Astrocyte of the spinal cord (primary cell): ENCODE results near the gene CLDN20.
A peak's percentile ranks its signal among the peaks of the same experiment; 100 is the strongest.
"Not testable (repeated sequence)": the region's sequence is repeated elsewhere in the genome, so short reads cannot be mapped to it uniquely, and the experiment has no call there.

Source experiments
- DNase-seq: peaks from one replicate; pipeline ENCODE4 v3.0.0; 2011; ENCODE audit warnings: low read depth, low spot score
- H3K4me3 ChIP-seq: 2 replicates; pipeline ENCODE4 v1.5.1; 2011; ENCODE audit warnings: low read depth, mild to moderate bottlenecking, low read length, moderate library complexity
- in situ Hi-C: cut with HindIII; loops from 2 replicates; pipeline ENCODE4 v1.10.0; 2017; ENCODE audit warnings: low sequenced_read_pairs
- TF ChIP-seq, protein P1 (sequence below): IDR thresholded peaks from 2 replicates; pipeline ENCODE4 v1.5.1; 2012; ENCODE audit warnings: low read depth, mild to moderate bottlenecking, low read length, inconsistent platforms

The CLDN20 gene

DNA sequence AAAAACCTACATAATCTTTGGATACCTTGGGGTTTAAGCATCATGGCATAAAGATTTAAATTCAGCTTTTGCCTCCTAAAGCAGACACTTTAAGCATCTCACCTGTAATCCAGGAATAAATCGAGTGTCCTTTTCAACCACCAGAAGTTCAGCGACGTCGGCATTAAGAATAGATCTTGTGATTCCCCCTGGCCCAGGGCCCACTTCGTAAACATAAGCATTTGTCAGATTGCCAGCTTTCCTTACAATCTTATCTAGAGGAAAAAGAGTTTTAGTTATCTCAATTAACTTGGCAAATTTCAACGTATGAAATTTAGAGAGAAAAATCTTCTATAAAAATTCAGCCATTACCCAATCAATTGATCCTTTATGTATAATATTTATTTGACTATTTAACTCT lies 47.3 kb downstream of the CLDN20 start:
- TF ChIP-seq, protein P1, sequence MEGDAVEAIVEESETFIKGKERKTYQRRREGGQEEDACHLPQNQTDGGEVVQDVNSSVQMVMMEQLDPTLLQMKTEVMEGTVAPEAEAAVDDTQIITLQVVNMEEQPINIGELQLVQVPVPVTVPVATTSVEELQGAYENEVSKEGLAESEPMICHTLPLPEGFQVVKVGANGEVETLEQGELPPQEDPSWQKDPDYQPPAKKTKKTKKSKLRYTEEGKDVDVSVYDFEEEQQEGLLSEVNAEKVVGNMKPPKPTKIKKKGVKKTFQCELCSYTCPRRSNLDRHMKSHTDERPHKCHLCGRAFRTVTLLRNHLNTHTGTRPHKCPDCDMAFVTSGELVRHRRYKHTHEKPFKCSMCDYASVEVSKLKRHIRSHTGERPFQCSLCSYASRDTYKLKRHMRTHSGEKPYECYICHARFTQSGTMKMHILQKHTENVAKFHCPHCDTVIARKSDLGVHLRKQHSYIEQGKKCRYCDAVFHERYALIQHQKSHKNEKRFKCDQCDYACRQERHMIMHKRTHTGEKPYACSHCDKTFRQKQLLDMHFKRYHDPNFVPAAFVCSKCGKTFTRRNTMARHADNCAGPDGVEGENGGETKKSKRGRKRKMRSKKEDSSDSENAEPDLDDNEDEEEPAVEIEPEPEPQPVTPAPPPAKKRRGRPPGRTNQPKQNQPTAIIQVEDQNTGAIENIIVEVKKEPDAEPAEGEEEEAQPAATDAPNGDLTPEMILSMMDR = no peak
- no peak for DNase-seq
- in situ Hi-C loops = no loop called here
- no peak overlapping the region for H3K4me3 ChIP-seq

DNA sequence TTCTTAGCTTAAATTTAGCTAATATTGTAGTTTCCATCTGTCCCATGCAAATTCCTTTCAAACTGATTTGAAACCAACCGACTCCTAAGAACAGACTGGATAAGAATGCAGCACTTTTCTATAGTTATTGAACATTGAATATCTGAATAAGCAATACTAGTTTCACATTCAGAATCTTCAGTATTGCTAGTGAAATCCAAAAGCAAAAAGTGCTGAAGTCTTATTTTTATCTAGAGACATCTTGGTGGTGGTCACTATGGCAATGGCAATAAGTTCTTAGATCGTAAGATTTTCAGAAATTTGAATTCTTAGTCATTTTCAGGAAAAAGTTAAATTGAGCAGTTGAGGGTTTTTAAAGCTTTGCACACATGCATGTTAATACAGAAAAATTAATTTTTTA lies 47.8 kb downstream of the CLDN20 start:
- H3K4me3 ChIP-seq = no peak overlapping the region
- DNase-seq = no peak
- TF ChIP-seq, protein P1 = no peak
- in situ Hi-C loops = no loop called here

DNA sequence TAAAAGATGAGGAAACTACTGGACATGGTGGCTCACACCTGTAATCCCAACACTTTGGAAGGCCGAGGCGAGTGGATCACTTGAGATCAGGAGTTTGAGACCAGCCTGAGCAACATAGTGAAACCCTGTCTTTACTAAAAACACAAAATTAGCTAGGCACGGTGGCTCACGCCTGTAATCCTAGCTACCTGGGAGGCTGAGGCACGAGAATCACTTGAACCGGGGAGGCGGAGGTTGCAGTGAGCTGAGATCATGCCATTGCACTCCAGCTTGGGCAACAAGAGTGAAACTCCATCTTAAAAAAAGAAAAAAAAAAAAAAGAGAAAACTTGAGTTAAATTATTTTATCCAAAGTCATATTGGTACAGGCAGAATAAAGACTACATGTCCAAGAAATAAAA lies 49.1 kb downstream of the CLDN20 start:
- in situ Hi-C loops, H3K4me3 ChIP-seq, DNase-seq: not testable (repeated sequence)

DNA sequence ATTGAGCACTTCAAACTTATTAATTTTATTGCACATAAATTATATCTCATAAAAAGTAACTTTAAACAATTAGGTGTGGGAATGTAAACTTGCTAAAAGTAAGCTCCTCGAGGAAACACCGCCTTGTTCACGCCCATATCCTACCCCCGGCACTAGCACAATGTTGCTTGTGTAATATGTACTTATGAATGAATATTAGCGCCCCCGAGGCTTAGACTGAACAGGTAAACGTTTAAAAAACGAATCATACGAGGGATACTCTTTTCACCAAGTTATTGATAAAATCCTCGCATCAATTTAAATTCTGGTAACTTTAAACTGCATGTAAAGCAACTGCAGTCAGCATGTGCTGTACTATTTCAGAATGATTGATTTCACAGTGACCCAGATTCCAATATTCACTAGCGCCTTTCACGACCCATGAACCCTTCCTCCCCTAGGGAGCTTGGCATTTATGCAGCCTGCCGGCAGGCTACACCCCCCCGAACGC lies 49.8 kb downstream of the CLDN20 start:
- in situ Hi-C loops = no loop called here
- TF ChIP-seq, protein P1 = no peak
- peak; percentile 10 for DNase-seq

DNA sequence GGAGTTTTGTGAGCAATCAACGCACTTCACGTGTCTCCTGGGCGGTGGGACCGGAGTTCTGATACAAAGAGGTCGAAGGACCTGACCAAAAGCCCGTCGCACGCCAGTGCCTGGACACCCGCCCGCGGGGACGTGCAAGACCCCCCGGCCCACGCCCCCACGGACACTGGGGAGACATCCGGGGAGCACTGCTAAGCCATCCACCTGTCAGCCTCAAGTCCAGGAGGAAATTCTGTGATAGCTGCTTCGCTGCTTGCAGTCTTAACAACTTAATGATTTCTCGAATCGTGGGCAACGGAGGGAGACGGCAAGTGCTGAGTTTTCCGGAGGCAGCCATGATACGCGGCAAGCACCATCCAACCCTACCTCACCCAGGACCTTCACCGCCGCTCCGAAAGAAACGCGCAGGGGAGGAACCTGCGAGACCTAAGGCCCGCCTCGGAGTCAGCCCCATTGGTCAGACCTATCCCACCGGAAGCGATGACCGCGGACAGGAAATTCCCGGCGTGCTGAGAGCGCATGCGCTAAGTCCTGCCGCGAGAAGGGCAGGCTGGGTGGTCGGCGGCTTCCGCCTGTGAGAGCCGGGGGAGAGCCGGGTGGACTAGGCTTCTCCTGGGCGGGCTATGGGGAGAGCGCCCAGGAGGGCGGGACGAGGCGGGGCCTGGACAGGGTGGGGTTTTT lies 50.4 kb downstream of the CLDN20 start, which contains the start of gene TFB1M:
TSS of gene TFB1M (minus strand) at position 393 of the 681 bp plus-strand sequence. CDS start at position 337, 56 bp downstream.
- in situ Hi-C loops = no loop called here
- peak; percentile 99 for DNase-seq
- H3K4me3 ChIP-seq = peak within 1 kb of the TSS; percentile 95
- TF ChIP-seq, protein P1 = no peak

More for the DNA sequence above, 49.8 kb downstream of the CLDN20 start:
- peak overlapping the region; percentile 95 for H3K4me3 ChIP-seq

DNA sequence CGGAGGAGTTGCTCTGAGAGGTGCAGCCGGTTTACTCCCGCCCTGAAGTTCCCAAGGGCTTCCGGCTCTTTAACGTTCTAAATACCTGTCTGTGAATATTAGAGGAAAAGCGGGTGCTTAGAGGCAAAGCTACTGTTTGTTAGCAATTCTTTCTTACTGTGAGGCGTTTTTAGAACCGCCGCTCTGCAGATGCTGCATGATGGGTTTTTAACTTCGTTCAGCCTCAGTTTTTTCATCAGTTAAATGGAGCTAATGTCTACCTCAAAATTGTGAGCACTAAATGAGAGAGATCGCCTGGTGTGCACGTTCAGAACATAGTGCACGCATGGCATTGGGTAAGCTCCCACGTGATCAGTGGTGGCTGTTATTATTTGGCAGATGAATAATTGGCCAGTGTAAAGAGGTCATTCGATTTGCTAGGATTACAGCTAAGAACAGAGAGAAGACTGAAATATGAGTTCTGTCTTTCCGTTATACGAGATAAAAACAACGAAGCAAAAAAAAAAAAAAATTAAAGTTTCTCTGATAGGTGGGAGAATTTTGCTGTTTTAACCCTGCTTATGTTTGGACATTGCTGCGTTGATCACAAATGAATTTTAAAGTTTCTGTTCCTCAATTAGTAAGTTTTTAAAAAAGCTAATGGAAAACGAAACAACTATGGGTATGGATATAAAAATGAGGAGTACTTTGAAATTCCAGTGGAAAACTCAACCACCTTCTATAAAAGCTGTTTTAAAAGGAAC lies 51.1 kb downstream of the CLDN20 start:
- peak overlapping the region; percentile 95 for H3K4me3 ChIP-seq
- TF ChIP-seq, protein P1 = no peak
- no peak for DNase-seq
- in situ Hi-C loops = no loop called here

DNA sequence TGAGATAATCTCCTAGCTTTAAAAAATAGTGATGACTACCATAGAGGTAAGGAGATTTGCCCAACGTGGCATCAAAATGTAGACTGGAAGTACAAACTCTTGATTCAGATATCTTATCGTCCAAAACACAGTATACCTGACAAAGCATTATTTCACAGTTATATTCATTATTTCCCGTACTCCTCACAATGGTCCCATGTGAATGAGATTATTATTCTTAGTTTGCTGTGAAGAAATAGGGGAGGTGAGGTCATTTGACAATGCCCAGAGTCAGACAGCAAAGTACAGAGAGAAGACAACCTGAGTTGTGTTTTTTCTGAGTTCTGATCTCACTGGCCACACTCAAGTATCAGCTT lies 51.7 kb downstream of the CLDN20 start:
- H3K4me3 ChIP-seq = peak overlapping the region; percentile 95
- TF ChIP-seq, protein P1 = no peak
- in situ Hi-C loops = no loop called here
- DNase-seq = no peak
